Neuron (in vitro differentiated cells): ENCODE results near the gene DNMT3A.

Source experiments
- H2AFZ ChIP-seq: one replicate; pipeline ENCODE4 v1.6.1; 2013; ENCODE audit warnings: low read depth, mild to moderate bottlenecking, inconsistent platforms, low read length, moderate library complexity
- H3K27me3 ChIP-seq: one replicate; pipeline ENCODE4 v1.6.1; 2013; ENCODE audit warnings: low read length; ENCODE audit not compliant: insufficient read depth
- H3K36me3 ChIP-seq: one replicate; pipeline ENCODE4 v1.6.1; 2013; ENCODE audit warnings: low read length; ENCODE audit not compliant: insufficient read depth
- H3K4me1 ChIP-seq: one replicate; pipeline ENCODE4 v1.6.1; 2013; ENCODE audit warnings: low read length; ENCODE audit not compliant: insufficient read depth
- H3K4me3 ChIP-seq: 2 replicates; pipeline ENCODE4 v1.5.1; 2013; ENCODE audit warnings: mild to moderate bottlenecking, low read length, moderate library complexity
- H3K9me3 ChIP-seq: one replicate; pipeline ENCODE4 v1.6.1; 2013; ENCODE audit warnings: low read length

Gene DNMT3A

DNA sequence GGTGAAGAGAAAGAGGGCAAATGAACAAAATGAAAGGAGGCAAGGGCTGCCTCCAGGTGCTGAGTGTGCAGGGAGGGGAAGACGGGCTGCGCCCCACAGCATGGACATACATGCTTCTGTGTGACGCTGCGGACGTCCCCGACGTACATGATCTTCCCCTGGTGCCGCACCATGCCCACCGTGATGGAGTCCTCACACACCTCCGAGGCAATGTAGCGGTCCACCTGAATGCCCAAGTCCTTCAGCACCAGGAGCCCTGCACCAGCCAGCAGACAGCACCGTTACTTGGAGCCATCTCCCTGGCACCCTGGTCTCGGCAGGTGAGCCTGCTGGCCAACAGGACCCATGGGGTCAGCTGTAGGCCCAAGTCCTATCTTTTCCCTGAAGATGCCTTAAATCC is 100.3 kb downstream of the DNMT3A start:
- H3K9me3 ChIP-seq: no peaks in the 10 kb centered on the region
- H3K36me3 ChIP-seq: peaks cover 92% of the 10 kb centered on the region
- H2AFZ ChIP-seq: no peak overlapping the region
- no peaks in the 10 kb centered on the region for H3K4me1 ChIP-seq
- H3K27me3 ChIP-seq: no peaks in the 10 kb centered on the region
- H3K4me3 ChIP-seq: no peak overlapping the region

DNA sequence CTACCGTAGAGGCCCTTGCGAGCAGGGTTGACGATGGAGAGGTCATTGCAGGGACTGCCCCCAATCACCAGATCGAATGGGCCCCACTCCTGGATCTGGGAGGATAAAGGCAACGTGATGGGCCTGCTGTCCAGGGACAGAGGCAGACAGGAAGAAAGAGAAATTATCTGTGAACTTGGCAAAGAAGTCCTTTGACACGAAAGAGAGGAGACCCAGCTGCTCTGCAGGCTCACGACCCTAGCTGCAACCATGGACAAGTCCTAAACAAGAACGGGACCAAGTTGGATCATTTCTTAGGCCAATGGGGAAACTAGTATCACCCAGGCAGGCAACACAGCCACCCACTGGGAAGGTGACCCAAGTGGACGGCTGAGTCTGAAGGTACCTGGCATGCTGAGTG is 101.1 kb downstream of the DNMT3A start:
- Histone ChIP-seq H3K9me3 (no peaks in the 10 kb centered on the region), H3K36me3 (peaks cover 89% of the 10 kb centered on the region), H3K4me3 (no peak overlapping the region), H2AFZ (no peak overlapping the region), H3K27me3 (no peaks in the 10 kb centered on the region), H3K4me1 (no peaks in the 10 kb centered on the region)

DNA sequence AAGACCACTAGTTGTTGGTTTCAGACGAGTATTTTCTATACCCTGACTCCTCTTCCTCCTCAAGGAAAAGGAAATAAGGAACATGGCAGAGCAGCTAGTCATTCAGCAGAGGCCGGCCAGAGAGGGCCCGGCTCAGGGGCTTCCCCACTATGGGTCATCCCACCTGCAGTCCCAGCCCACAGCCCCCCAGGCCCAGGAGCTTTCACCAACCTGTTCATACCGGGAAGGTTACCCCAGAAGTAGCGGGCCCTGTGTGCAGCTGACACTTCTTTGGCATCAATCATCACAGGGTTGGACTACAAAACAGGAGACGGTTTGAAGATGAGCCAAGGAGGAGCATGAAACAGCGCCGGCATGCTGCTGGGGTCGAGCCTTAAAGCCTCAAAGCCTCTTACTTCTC is 102.8 kb downstream of the DNMT3A start:
- Histone ChIP-seq H3K9me3 (no peaks in the 10 kb centered on the region), H2AFZ (no peak overlapping the region), H3K27me3 (no peaks in the 10 kb centered on the region), H3K4me1 (no peaks in the 10 kb centered on the region), H3K4me3 (no peak overlapping the region), H3K36me3 (peaks cover 88% of the 10 kb centered on the region)

DNA sequence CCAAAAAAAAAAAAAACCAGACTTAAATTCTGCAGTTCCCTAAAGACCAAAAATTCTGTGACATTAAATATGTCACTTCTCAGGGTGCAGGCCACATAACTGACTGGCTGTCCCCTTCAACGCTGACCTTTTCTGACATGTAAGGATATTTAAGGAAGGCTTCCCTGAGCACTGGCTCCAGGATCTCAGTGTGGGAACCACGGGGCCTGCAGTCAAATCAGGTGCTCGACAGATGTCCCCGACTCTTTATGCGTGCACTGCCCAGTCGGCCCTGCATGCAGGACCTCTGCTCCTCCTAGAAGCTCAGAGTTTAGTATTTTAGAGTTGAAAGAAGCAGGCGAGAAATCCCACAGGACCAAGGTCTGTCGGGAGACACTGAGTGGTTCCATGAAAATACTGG is 104.0 kb downstream of the DNMT3A start:
- no peaks in the 10 kb centered on the region for H3K4me1 ChIP-seq
- H3K27me3 ChIP-seq: no peaks in the 10 kb centered on the region
- no peak overlapping the region for H3K4me3 ChIP-seq
- H3K36me3 ChIP-seq: peaks cover 88% of the 10 kb centered on the region
- no peak overlapping the region for H2AFZ ChIP-seq
- H3K9me3 ChIP-seq: no peaks in the 10 kb centered on the region

DNA sequence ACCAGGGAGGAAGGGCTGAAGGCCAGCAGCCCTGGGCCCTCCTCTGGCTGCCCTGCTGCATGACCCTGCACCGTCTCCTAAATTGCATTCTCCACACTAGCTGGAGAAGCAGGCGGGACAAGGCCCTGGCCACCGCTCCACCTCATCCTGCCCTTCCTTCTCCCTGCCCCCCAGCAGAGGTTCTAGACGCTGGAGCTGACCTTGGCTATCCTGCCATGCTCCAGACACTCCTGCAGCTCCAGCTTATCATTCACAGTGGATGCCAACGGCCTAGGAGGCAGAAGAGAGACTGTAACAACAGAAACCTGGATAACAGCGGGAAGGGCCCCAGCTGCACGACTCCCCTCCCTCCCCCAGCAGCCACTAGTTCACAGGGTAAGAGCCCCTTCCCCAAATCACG is 105.0 kb downstream of the DNMT3A start:
- H3K9me3 ChIP-seq: no peaks in the 10 kb centered on the region
- no peaks in the 10 kb centered on the region for H3K4me1 ChIP-seq
- H3K36me3 ChIP-seq: peaks cover 87% of the 10 kb centered on the region
- no peak overlapping the region for H2AFZ ChIP-seq
- no peak overlapping the region for H3K4me3 ChIP-seq
- no peaks in the 10 kb centered on the region for H3K27me3 ChIP-seq

DNA sequence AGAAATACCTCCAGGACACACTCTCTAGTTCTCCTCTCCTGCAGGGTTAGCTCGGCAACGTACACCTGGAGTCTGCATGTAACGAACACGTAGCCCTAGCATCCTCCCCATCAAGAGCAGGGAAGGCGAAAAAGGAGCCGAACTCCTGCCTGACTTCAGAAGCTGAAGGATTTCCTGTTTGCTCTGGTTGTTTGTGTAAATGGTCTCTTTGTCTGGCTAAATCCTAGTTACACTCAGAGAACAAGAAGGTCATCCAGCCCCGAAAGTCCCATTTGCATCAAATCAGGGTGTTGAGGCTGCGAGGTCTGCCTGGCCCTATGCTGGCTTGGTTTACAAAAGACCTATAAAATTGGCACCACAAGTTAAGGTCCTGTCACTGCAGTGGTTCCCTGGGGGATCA is 107.0 kb downstream of the DNMT3A start:
- Histone ChIP-seq H3K27me3 (no peaks in the 10 kb centered on the region), H3K9me3 (no peaks in the 10 kb centered on the region), H3K36me3 (peaks cover 70% of the 10 kb centered on the region), H3K4me1 (no peaks in the 10 kb centered on the region), H3K4me3 (no peak overlapping the region), H2AFZ (no peak overlapping the region)

DNA sequence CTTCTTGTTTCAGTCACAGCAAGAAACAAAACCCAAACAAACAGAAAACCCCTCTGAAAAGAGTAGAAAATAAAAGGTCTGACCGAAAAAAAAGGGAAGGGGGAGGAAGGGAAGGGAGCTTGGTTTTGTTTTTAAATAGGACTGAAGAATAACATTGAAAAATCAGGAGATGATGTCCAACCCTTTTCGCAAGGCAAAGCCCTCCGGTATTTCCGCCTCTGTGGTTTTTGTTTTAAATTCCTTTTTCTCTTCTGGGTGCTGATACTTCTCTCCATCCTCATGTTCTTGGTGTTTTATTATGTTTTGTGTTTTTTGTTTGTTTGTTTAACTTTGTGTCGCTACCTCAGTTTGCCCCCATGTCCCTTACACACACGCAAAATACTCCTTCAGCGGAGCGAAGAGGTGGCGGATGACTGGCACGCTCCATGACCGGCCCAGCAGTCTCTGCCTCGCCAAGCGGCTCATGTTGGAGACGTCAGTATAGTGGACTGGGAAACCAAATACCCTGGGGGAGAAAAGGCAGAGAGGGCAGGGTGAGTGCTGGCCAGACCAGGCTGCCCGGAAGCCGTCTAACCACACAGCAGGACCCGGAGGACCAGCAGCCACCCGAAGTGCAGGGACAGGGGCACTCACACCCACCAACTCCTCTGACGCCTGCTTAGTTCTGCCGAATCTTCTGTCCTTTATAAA is 107.7 kb downstream of the DNMT3A start:
- Histone ChIP-seq H3K9me3 (no peaks in the 10 kb centered on the region), H3K4me1 (peaks cover 3% of the 10 kb centered on the region), H2AFZ (no peak overlapping the region), H3K36me3 (peaks cover 63% of the 10 kb centered on the region), H3K4me3 (no peak overlapping the region), H3K27me3 (no peaks in the 10 kb centered on the region)

DNA sequence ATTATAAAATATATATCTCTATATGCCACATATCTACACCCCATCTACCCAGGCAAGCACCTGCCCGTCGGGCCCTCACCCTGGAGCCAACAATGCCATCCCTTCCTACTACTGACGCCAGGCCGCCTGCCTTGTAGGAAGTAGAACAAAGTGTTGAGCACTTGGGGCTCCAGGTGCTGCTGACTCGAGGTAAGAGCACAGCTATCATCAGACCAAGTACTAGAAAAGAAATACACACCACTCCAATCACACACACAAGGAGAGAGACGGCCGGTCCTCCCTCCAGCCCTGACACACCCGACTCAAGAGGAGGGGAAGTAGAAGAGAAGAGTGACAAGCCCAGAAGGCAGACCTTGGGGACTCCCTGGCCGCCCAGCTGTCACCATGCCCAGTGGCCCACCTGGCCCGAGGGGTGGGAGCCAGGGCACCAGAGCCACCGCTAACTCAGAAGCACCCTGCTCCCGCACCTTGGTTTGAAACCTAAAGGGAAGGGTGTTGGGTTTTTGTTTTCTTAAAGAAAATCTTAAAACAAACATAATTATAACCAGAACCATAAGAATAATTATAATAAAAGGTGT is 109.4 kb downstream of the DNMT3A start:
- Histone ChIP-seq H3K36me3 (peaks cover 52% of the 10 kb centered on the region), H3K27me3 (no peaks in the 10 kb centered on the region), H3K4me1 (peaks cover 9% of the 10 kb centered on the region), H3K4me3 (no peak overlapping the region), H2AFZ (no peak overlapping the region), H3K9me3 (no peaks in the 10 kb centered on the region)

DNA sequence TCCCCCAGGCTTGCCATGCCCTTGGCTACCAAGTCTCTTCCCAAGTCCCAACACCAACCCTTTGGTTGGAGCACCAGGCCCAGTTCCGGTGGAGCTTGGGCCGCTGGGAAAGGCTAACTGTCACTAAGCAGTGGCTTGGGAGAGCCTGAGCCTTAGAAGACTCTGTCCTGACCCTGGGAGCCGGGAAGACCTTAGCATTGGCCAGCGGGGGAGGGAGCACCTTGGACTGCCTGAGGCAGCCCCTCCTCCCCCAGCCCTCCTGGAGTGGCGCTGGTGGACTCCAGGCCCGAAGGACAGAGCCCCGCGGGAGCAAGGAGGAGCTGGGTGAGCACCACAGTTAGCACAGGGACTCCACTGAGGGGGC is 110.8 kb downstream of the DNMT3A start:
- H3K4me1 ChIP-seq: peaks cover 9% of the 10 kb centered on the region
- no peak overlapping the region for H3K4me3 ChIP-seq
- H3K27me3 ChIP-seq: no peaks in the 10 kb centered on the region
- H3K36me3 ChIP-seq: peaks cover 40% of the 10 kb centered on the region
- H2AFZ ChIP-seq: no peak overlapping the region
- H3K9me3 ChIP-seq: no peaks in the 10 kb centered on the region

DNA sequence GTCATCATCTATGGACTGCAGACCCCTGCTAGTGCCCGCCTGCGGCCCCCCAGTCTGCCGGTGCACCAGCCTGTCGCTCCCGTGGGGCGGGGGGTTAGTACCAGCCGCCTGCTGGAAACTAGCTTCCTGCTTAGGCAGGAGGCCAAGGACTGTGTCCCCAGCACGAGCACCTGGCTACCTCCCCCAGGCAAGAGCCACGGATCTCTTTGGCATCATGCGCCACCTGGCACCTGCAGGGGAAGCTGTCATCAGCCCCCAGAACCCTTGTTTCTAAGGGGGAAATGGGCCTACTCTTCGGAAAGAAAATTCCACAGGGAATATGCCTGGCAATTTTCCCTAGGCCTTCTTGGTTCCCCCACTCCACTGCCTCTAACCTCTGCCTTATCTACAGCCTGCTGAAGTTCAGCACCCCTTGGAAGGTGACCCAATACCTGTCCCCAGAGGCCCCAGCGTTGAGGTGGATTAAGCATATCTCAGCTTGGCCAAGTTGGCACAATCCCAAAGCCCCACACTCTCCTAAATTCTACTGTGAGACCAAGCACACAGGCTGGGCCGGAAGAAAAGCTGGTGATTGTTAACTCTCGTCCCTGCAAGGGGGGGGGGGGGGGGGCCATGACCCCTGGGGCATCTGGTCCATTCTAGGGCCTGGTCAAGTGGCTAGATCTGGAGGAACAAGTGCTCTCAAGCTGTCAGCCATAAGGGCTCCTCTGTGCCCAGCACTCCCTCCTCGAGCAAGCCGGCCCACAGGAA is 111.4 kb downstream of the DNMT3A start:
- Histone ChIP-seq H3K4me3 (no peak overlapping the region), H3K4me1 (peaks cover 9% of the 10 kb centered on the region), H2AFZ (no peak overlapping the region)

DNA sequence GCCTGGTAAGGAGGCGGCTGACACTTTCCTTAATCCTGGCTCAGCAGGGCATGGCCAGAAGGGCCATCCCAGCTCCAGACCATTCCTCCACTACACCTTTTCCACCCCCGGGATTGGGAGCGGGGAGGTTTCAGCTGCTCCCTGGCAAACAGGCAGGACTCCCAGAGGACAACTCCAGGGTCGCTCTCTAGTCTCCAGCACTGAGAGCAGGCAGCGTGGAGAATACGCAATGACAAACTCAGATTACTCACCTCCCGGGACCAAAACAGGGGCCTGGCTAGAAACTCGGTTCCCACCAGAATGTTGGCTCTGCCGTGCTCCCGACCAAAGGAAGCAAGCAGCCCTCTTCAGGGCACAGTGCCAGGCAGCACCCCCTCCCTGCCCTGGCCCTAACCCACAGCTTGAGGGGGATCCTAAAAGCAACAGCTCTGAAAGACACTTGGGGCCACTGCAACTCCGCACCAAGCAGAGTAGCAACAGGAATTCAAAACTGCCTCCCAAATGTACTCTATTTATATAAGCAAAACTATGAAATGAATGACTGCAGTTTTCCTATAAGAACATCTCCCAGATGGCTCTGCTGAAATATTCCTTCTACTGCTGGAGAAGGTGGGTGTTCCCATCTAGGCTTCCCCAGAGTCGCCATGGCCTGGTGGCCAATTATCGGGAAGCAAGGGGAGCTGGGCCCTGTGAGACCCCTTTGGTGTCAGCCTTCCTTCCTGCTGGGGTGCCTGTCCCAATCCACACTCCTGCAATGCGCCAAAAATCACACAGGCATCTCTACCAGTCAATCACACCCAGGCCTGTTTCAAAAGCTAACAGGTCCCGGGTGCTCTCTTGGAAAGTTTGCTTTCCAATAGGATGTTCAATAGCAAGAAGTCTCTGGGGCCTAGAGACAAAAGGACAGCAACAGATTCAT is 112.2 kb downstream of the DNMT3A start:
- Histone ChIP-seq H2AFZ (no peak overlapping the region), H3K9me3 (no peaks in the 10 kb centered on the region), H3K27me3 (no peaks in the 10 kb centered on the region), H3K4me3 (no peak overlapping the region), H3K4me1 (peaks cover 9% of the 10 kb centered on the region), H3K36me3 (peaks cover 28% of the 10 kb centered on the region)

More for the DNA sequence above, 111.4 kb downstream of the DNMT3A start:
- no peaks in the 10 kb centered on the region for H3K9me3 ChIP-seq
- peaks cover 35% of the 10 kb centered on the region for H3K36me3 ChIP-seq
- H3K27me3 ChIP-seq: no peaks in the 10 kb centered on the region

DNA sequence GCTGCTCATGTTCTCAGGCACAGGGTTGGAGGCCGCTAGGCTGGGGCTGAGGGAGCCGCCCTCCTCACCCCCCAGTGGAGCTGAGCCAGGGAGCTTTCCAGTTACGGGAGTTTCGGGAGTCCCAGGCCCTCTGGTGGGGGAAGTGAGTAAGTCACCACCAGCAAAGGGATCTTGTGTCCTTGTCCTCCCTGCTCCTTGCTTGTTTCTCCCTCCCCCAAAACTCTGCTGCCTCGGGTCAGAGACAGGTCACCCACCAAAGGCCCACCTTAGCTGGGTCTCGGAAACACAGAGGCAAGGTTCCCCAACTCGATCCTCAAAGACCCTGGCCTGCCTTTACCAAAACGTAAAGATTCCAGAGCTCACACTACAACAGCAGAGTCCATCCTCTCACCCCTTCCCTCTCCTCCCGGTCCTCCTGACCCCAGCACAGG is 112.9 kb downstream of the DNMT3A start:
- peaks cover 21% of the 10 kb centered on the region for H3K36me3 ChIP-seq
- no peaks in the 10 kb centered on the region for H3K9me3 ChIP-seq
- no peak overlapping the region for H3K4me3 ChIP-seq
- peaks cover 9% of the 10 kb centered on the region for H3K4me1 ChIP-seq
- H3K27me3 ChIP-seq: no peaks in the 10 kb centered on the region
- no peak overlapping the region for H2AFZ ChIP-seq

DNA sequence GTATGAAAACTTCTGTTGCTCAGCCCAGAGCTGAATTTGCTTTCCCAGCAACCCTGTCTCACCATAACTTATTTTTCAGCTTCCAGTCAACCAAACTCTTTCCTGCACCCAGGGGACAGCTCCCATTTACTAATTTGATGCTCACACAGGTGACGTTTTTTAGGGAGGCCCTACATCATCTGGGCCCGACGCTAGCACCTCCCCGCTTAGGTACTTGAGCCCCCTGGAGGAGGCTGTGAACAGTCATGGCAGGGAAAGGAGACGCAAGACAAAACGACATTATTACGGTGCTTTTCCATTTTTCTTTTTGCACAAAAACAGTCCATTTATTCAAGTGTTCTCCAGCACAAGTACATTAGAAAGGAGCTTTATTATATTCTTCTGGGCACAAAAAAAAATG is 114.1 kb downstream of the DNMT3A start:
- Histone ChIP-seq H3K36me3 (peaks cover 11% of the 10 kb centered on the region), H3K4me3 (no peak overlapping the region), H3K4me1 (peaks cover 9% of the 10 kb centered on the region), H3K9me3 (no peaks in the 10 kb centered on the region), H2AFZ (no peak overlapping the region), H3K27me3 (no peaks in the 10 kb centered on the region)
